NT2/D1 (cell line): ENCODE results near the gene SLC16A5.
A peak's percentile ranks its signal among the peaks of the same experiment; 100 is the strongest.

Source experiments
- DNase-seq: peaks from one replicate; pipeline ENCODE4 v3.0.0-alpha.2; 2011; ENCODE audit warnings: low read depth, low spot score
- H3K27me3 ChIP-seq: 2 replicates; pipeline ENCODE4 v1.6.0; 2011; ENCODE audit warnings: mild to moderate bottlenecking; ENCODE audit not compliant: insufficient read length, insufficient read depth
- H3K36me3 ChIP-seq: 2 replicates; pipeline ENCODE4 v1.6.1; 2011; ENCODE audit warnings: mild to moderate bottlenecking, low read length, mixed read lengths; ENCODE audit not compliant: insufficient read depth, insufficient read length
- H3K4me1 ChIP-seq: 2 replicates; pipeline ENCODE4 v1.5.1; 2011; ENCODE audit not compliant: insufficient read depth, insufficient read length
- H3K4me3 ChIP-seq: 2 replicates; pipeline ENCODE4 v1.5.1; 2011; ENCODE audit warnings: low read depth; ENCODE audit not compliant: insufficient read length
- H3K9ac ChIP-seq: 2 replicates; pipeline ENCODE4 v1.6.0; 2011; ENCODE audit warnings: low read depth; ENCODE audit not compliant: insufficient read length
- H3K9me3 ChIP-seq: 2 replicates; pipeline ENCODE4 v1.5.1; 2011; ENCODE audit warnings: mild to moderate bottlenecking, low read length; ENCODE audit not compliant: insufficient read depth
- SUZ12 ChIP-seq: IDR thresholded peaks from 2 replicates; pipeline ENCODE4 v1.6.1; 2011; ENCODE audit not compliant: insufficient read length, insufficient read depth; ENCODE audit errors: extremely low read depth
- YY1 ChIP-seq: IDR thresholded peaks from 2 replicates; pipeline ENCODE4 v1.6.1; 2011; ENCODE audit not compliant: insufficient read length, insufficient read depth
- ZNF274 ChIP-seq: IDR thresholded peaks from 2 replicates; pipeline ENCODE4 v1.6.1; 2011; ENCODE audit warnings: mild to moderate bottlenecking, low read depth, low read length

The SLC16A5 gene

GRCh38 chr17:75093548-75094158 lies 5.9 kb downstream of the SLC16A5 start:
- Histone ChIP-seq H3K4me1 (peaks cover 39% of the 10 kb centered on the region), H3K9ac (peak overlapping the region; percentile 1)
- no peak for DNase-seq

GRCh38 chr17:75094871-75095399 lies 7.2 kb downstream of the SLC16A5 start:
- Histone ChIP-seq H3K4me1 (peaks cover 42% of the 10 kb centered on the region), H3K27me3 (no peaks in the 10 kb centered on the region), H3K36me3 (peaks cover 52% of the 10 kb centered on the region), H3K9me3 (no peaks in the 10 kb centered on the region), H3K9ac (peak overlapping the region; percentile 52), H3K4me3 (no peak overlapping the region)
- no peak for TF ChIP-seq SUZ12
- no peak for TF ChIP-seq ZNF274
- TF ChIP-seq YY1: no peak
- DNase-seq: no peak

More at GRCh38 chr17:75093548-75094158, 5.9 kb downstream of the SLC16A5 start:
- Histone ChIP-seq H3K36me3 (peaks cover 39% of the 10 kb centered on the region), H3K4me3 (no peak overlapping the region), H3K9me3 (no peaks in the 10 kb centered on the region), H3K27me3 (no peaks in the 10 kb centered on the region)
- TF ChIP-seq SUZ12 (no peak), ZNF274 (no peak), YY1 (no peak)

- Histone ChIP-seq H3K4me1 (peaks cover 44% of the 10 kb centered on the region), H3K4me3 (no peak overlapping the region), H3K9ac (no peak overlapping the region), H3K27me3 (no peaks in the 10 kb centered on the region), H3K9me3 (no peaks in the 10 kb centered on the region), H3K36me3 (peaks cover 61% of the 10 kb centered on the region)
- TF ChIP-seq SUZ12 (no peak), YY1 (no peak), ZNF274 (no peak)
- no peak for DNase-seq
These were observed 8.4 kb downstream of the SLC16A5 start for GRCh38 chr17:75096082-75096625.

GRCh38 chr17:75097865-75098264 lies 10.1 kb downstream of the SLC16A5 start:
- TF ChIP-seq YY1: no peak
- no peak for TF ChIP-seq SUZ12
- TF ChIP-seq ZNF274: no peak
- Histone ChIP-seq H3K27me3 (no peaks in the 10 kb centered on the region), H3K9me3 (no peaks in the 10 kb centered on the region), H3K36me3 (peaks cover 64% of the 10 kb centered on the region), H3K4me3 (no peak overlapping the region), H3K9ac (no peak overlapping the region), H3K4me1 (peaks cover 38% of the 10 kb centered on the region)
- no peak for DNase-seq

- peaks cover 28% of the 10 kb centered on the region for H3K4me1 ChIP-seq
- no peaks in the 10 kb centered on the region for H3K9me3 ChIP-seq
- no peaks in the 10 kb centered on the region for H3K27me3 ChIP-seq
- TF ChIP-seq ZNF274: no peak
- no peak for TF ChIP-seq SUZ12
- TF ChIP-seq YY1: no peak
- H3K4me3 ChIP-seq: no peak overlapping the region
- peaks cover 63% of the 10 kb centered on the region for H3K36me3 ChIP-seq
- DNase-seq: no peak
- H3K9ac ChIP-seq: no peak overlapping the region
These were observed 11.1 kb downstream of the SLC16A5 start for GRCh38 chr17:75098861-75099260.

GRCh38 chr17:75099881-75100595 lies 12.3 kb downstream of the SLC16A5 start:
- TF ChIP-seq ZNF274: no peak
- TF ChIP-seq YY1: no peak
- no peak for TF ChIP-seq SUZ12
- H3K4me3 ChIP-seq: no peak overlapping the region

GRCh38 chr17:75102385-75102821 lies 14.6 kb downstream of the SLC16A5 start:
- peaks cover 16% of the 10 kb centered on the region for H3K4me1 ChIP-seq
- no peak for DNase-seq
- peaks cover 75% of the 10 kb centered on the region for H3K36me3 ChIP-seq
- no peak overlapping the region for H3K9ac ChIP-seq
- H3K27me3 ChIP-seq: no peaks in the 10 kb centered on the region
- no peak overlapping the region for H3K4me3 ChIP-seq
- H3K9me3 ChIP-seq: no peaks in the 10 kb centered on the region
- TF ChIP-seq ZNF274 (no peak), SUZ12 (no peak), YY1 (no peak)

More at GRCh38 chr17:75099881-75100595, 12.3 kb downstream of the SLC16A5 start:
- Histone ChIP-seq H3K36me3 (peaks cover 66% of the 10 kb centered on the region), H3K9me3 (no peaks in the 10 kb centered on the region), H3K4me1 (peaks cover 20% of the 10 kb centered on the region), H3K27me3 (no peaks in the 10 kb centered on the region), H3K9ac (no peak overlapping the region)
- no peak for DNase-seq
